Bone marrow (tissue), 2 donors: ENCODE data around the gene KRTAP9-8.
"Not testable (repeated sequence)": the region's sequence is repeated elsewhere in the genome, so short reads cannot be mapped to it uniquely, and the experiment has no call there.

Experiments used
- DNase-seq, 2 donors: peaks; one replicate each; lab custom pipeline; 2025; lab: John Stamatoyannopoulos, UW

Gene KRTAP9-8

GRCh38 chr17:41255381-41256290 is 17.8 kb downstream of the KRTAP9-8 start, which contains the start of gene KRTAP9-9:
Gene KRTAP9-9, plus strand, starts transcription at chr17:41255384.
- DNase-seq, result not testable (repeated sequence)

DNA sequence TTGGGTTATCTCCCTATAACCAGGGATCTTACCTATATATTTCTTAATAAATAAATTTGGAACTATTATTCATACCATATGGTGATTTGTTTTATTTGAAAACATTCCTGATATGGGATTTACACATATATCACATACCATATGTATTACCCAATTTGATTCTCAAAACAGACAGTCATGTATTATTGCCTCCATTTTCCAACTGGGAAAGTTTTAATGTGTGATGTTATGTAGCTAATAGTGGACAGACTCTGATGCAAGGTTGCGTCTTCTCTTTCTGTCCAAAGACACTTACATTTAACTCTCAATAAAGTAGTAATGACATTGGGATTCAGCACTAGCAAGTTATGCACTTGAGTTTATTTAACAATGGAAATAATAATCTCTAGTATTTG is 18.5 kb downstream of the KRTAP9-8 start:
- no peak for DNase-seq

- DNase-seq, result no peak
Observed at GRCh38 chr17:41258406-41258805, 20.6 kb downstream of the KRTAP9-8 start.

GRCh38 chr17:41263212-41263611 is 25.4 kb downstream of the KRTAP9-8 start:
- no peak for DNase-seq

- DNase-seq, result no peak
Observed at GRCh38 chr17:41264599-41264998, 26.8 kb downstream of the KRTAP9-8 start.

DNA sequence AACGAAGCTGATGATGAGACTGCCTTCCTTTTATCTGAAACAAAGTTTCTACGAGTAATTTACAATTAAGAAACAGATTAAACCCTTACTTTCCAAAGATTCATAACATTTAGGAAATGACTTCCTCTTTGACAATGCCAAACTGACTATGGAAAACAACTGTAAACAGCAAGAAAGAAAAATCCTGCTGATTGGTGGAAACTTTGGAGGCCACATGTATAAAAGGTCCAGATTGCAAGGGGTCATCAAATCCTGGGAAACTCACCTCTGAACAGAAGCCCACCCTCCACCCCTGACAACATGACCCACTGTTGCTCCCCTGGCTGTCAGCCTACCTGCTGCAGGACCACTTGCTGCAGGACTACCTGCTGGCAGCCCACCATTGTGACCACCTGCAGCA is 27.3 kb downstream of the KRTAP9-8 start, which contains the start of gene KRTAP9-6:
Gene KRTAP9-6, plus strand, starts transcription at position 301 of the 400 bp plus-strand sequence. Its CDS starts 0 bp downstream, at position 301.
- no peak for DNase-seq

- DNase-seq, result no peak
Observed at GRCh38 chr17:41267711-41268110, 29.9 kb downstream of the KRTAP9-8 start.

DNA sequence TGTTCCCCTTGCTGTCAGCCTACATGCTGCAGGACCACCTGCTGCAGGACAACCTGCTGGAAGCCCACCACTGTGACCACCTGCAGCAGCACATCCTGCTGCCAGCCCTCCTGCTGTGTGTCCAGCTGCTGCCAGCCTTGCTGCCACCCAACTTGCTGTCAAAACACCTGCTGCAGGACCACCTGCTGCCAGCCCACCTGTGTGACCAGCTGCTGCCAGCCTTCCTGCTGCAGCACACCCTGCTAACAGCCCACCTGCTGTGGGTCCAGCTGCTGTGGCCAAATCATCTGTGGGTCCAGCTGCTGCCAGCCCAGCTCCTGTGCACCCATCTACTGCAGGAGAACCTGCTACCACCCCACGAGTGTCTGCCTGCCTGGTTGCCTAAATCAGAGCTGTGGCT is 33.5 kb downstream of the KRTAP9-8 start:
- not testable (repeated sequence) for DNase-seq

DNA sequence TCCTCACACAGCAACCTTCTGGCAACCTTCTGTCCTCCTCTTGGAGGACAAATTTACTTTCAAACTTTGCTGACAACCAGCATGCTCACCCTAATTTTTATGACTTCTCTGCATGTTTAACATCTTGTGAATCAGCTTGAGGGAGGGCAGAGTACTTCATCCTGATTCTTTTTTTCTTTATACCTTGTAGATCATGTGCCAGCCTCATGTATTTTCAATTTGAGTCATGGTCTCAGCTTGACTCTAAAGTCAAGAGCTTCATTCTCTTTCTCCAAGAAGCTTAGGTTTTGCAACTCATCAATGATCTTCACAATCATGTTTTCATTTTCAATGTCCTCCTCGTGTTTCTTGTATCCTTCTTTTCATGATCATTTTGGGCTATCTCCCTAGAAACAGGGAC is 34.1 kb downstream of the KRTAP9-8 start:
- no peak for DNase-seq

GRCh38 chr17:41275648-41276190 is 37.9 kb downstream of the KRTAP9-8 start, which contains the start of gene KRTAP9-7:
Gene KRTAP9-7, plus strand, starts transcription at chr17:41275698. Its CDS starts 0 bp downstream, at chr17:41275698.
- not testable (repeated sequence) for DNase-seq

GRCh38 chr17:41278176-41278955 is 40.6 kb downstream of the KRTAP9-8 start:
- no peak for DNase-seq

DNA sequence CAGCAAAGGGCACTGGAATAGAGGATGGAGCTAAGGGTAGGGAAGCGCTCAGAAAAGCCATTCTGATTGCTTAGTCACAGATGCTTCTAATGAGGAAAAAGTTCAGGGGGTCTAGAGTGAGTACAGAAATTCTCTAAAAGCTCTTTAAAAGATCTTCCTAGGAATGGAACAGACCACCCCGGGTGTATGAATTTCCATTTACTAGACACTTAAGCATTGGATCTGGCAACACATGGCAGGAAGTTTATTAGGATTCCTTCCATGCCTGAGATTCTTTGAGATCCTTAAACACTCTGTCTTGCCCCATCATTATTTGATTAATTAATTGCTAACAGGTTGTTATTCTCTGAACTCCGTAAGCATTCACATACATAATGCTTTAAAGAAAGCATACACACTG is 46.2 kb downstream of the KRTAP9-8 start:
- no peak for DNase-seq

GRCh38 chr17:41284546-41284945 is 46.7 kb downstream of the KRTAP9-8 start:
- DNase-seq, result no peak

GRCh38 chr17:41287050-41287449 is 49.3 kb downstream of the KRTAP9-8 start:
- no peak for DNase-seq
